ENCODE results near the gene SSBP4.

GRCh38 chr19:18416778-18417249 lies 2.4 kb upstream of the SSBP4 start:
- TF ChIP-seq CTCF (conservative IDR thresholded peaks at IDR 0.05; ENCODE audit: low read depth, low read length) (no peak), RCOR1 (IDR thresholded peaks at IDR 0.05; ENCODE audit: insufficient replicate concordance, low read length) (no peak), POLR2A (IDR thresholded peaks at IDR 0.05; ENCODE audit: low read depth, low read length) (peak; percentile 33), ELK1 (IDR thresholded peaks at IDR 0.05; ENCODE audit: borderline replicate concordance, low read depth, low read length) (no peak), USF2 (IDR thresholded peaks at IDR 0.05; ENCODE audit: low read depth, low read length) (no peak), RAD21 (IDR thresholded peaks at IDR 0.05; ENCODE audit: low read length) (no peak), SMC3 (IDR thresholded peaks at IDR 0.05; ENCODE audit: low read depth, low read length) (no peak), MXI1 (IDR thresholded peaks at IDR 0.05; ENCODE audit: borderline replicate concordance, low read depth, low read length) (0 out of 2 replicates have a peak, but pooled peaks have one; percentile 16), NFE2L2 (IDR thresholded peaks at IDR 0.05; ENCODE audit: low read depth, low read length) (no peak), CHD1 (IDR thresholded peaks at IDR 0.05; ENCODE audit: low read depth, low read length) (no peak), MAZ (IDR thresholded peaks at IDR 0.05; ENCODE audit: borderline replicate concordance, low read depth, low read length) (peak; percentile 98), FOS (IDR thresholded peaks at IDR 0.05; ENCODE audit: low read depth, low read length) (no peak)
